Measurements from ENCODE around the gene CBX5. TPM values are rescaled to one million over a fixed set of nuclear protein-coding genes. Genes with fewer than 3 reads are reported as not detected.

Gene CBX5
- total and polyA plus RNA-seq, 10 of the 15 experiments (the other 5 are each of a cell fraction or from before 2014, with no cell fraction given), result 46.7 to 138 (median 74.6) TPM

DNA sequence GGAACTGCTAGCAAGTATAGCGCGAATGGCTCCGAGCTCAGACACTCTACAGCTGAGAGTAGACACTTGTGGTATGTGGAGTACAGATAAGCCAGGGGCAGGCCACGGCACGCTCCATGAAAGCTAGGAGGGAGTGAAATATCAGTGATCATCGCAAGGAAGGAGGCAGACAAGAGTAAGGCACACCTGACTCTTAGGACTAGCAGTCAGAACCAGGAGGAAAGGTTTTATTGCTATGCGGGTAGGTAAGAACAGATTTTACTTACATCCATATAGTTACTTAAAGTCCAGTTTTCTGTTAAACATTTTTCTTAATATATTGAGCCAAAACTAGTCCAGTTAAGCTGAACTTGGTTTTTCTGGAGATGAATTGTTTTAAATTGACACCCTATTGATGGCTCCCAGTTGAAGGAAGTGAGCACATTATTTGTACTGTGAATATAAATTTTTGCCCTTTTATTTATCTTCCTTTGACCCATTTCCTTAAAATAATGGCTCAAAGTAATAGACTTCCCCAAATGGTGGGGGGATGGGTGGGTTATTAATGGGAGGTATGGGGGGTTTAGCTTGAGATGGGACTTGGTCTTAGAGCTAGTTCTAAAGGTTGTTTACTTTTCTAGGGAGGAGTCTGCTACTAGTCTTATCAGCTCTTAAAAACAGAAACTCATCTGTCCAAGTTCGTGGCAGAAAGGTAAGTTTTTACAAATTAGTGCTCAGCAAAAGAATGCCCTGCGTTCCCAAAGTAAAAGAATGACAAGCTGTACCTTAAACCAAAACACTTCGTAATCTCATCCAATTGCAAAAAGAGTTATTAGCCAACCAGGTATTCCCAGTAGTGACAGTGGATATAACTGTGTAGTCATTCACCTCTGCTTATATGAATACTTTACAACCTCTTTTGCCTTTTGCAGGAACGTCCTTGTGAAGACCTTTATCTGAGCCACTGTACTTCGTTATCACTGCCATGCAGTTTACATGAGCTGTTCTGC lies 6.4 kb upstream of the CBX5 start:
- peaks cover 3% of the 10 kb centered on the region; the same call in 1 of the 2 replicates for H3K4me1 ChIP-seq (ENCODE audit: control insufficient read depth, insufficient read depth, low read length)
- TF ChIP-seq ATF2 (IDR thresholded peaks at IDR 0.05; ENCODE audit: low read length) (peak; percentile 16; the same call in 1 of the 2 replicates), KDM1A (IDR thresholded peaks at IDR 0.05; ENCODE audit: borderline replicate concordance) (no peak), EGR1 (IDR thresholded peaks at IDR 0.05; ENCODE audit: borderline replicate concordance in 1 of 2, low read depth in 2 of 2, low read length in 2 of 2) (no peak), NFXL1 (IDR thresholded peaks at IDR 0.05; ENCODE audit: borderline replicate concordance) (no peak), WRNIP1 (IDR thresholded peaks at IDR 0.05; ENCODE audit: borderline replicate concordance, low read depth, low read length) (no peak), RAD51 (IDR thresholded peaks at IDR 0.05) (no peak), POLR2AphosphoS2 (IDR thresholded peaks at IDR 0.05; ENCODE audit: low read depth, low read length) (peak; percentile 59), NR2C1 (IDR thresholded peaks at IDR 0.05) (no peak), SREBF2 (IDR thresholded peaks at IDR 0.05; ENCODE audit: low read length) (no peak), POLR2AphosphoS5 (IDR thresholded peaks at IDR 0.05; ENCODE audit: low read length) (peak; percentile 74), RBBP5 (conservative IDR thresholded peaks at IDR 0.05) (no peak), KLF5 (IDR thresholded peaks at IDR 0.05; ENCODE audit: partially characterized antibody) (no peak), LARP7 (IDR thresholded peaks at IDR 0.05) (no peak), TCF12 (IDR thresholded peaks at IDR 0.05; ENCODE audit: low read depth, low read length) (no peak), CREM (IDR thresholded peaks at IDR 0.05; ENCODE audit: low read depth) (no peak), ZBED1 (IDR thresholded peaks at IDR 0.05; ENCODE audit: borderline replicate concordance) (peak; percentile 74; the same call in 1 of the 2 replicates), SMAD1 (IDR thresholded peaks at IDR 0.05; ENCODE audit: low read depth, partially characterized antibody) (no peak), POU2F2 (IDR thresholded peaks at IDR 0.05; ENCODE audit: borderline replicate concordance, low read depth, low read length) (peak; percentile 36; the same call in 2 of the 3 replicates), CREB1 (IDR thresholded peaks at IDR 0.05; ENCODE audit: low read depth) (no peak), NKRF (conservative IDR thresholded peaks at IDR 0.05) (no peak)
- TF ChIP-seq, protein P1, sequence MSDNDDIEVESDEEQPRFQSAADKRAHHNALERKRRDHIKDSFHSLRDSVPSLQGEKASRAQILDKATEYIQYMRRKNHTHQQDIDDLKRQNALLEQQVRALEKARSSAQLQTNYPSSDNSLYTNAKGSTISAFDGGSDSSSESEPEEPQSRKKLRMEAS (IDR thresholded peaks at IDR 0.05; ENCODE audit: low read depth, low read length), result no peak

More for the DNA sequence above, 6.4 kb upstream of the CBX5 start:
- DNase-seq (ENCODE audit: low read depth, low spot score), result no peak
- Histone ChIP-seq H3K36me3 (ENCODE audit: control insufficient read depth in 2 of 2, insufficient read depth in 2 of 2, low read length in 1 of 2) (peaks cover 23 to 50% of the 10 kb centered on the region in 2 experiments), H3K27me3 (replicated peaks in 1 of 2; ENCODE audit: control insufficient read depth in 2 of 2, insufficient read depth in 2 of 2, low read length in 1 of 2) (no peaks in the 10 kb centered on the region), H3K79me2 (ENCODE audit: control insufficient read depth, insufficient read depth, low read length) (peaks cover 41% of the 10 kb centered on the region), H2AFZ (ENCODE audit: control insufficient read depth, low read depth, low read length) (no peak overlapping the region), H4K20me1 (ENCODE audit: control insufficient read depth, insufficient read depth) (peaks cover 8% of the 10 kb centered on the region), H3K27ac (ENCODE audit: control insufficient read depth, insufficient read depth) (no peak overlapping the region), H3K9me3 (replicated peaks; ENCODE audit: control insufficient read depth, insufficient read depth, low read length) (no peaks in the 10 kb centered on the region), H3K4me2 (ENCODE audit: control insufficient read depth, insufficient read depth) (peak overlapping the region; percentile 35; the same call in 1 of the 2 replicates), H3K9ac (ENCODE audit: control insufficient read depth, insufficient read depth, low read length) (no peak overlapping the region), H3K4me3 (peak overlapping the region; percentile 22; the same call in 1 of the 2 replicates)
- RAD21 ChIA-PET (ENCODE audit: unreplicated experiment), result interaction anchor here (0.9 to 2.0 kb wide), 6 partner anchors 32 to 113 kb away, joined by 3 to 9 read pairs (median 4); partner anchors contain the start of gene COPZ1
- no peak for FAIRE-seq
- POLR2A ChIA-PET, result interaction anchor here (0.6 to 1.4 kb wide), 11 partner anchors 10 to 77 kb away, joined by 3 to 6 read pairs (median 4); no protein-coding TSS in a partner anchor
- WGBS (ENCODE audit: insufficient coverage, insufficient replicate concordance, low lambda C conversion rate, missing lambda C conversion rate), result 71% methylated on average over 12 of the region's 12 CpGs
- in situ Hi-C loops (cut with MboI), result no loop called here
- CTCF ChIA-PET, result interaction anchor here (0.6 to 3.5 kb wide), 18 partner anchors 9 to 113 kb away, joined by 3 to 15 read pairs (median 5); partner anchors contain the start of gene COPZ1
- SMC1A ChIA-PET (ENCODE audit: uncharacterized antibody, unreplicated experiment), result interaction anchor here (0.9 to 1.9 kb wide), 8 partner anchors 10 to 152 kb away, joined by 3 to 11 read pairs (median 4); partner anchors contain the start of gene COPZ1
- peak; percentile 1; the same call in 1 of the 3 replicates for ATAC-seq
- BruUV-seq (replicated peaks), result no TSS peak
- intact Hi-C loops (cut with micrococcal nuclease; ENCODE audit: unreplicated experiment), result no loop called here

Data from GM12878 (cell line).